Peyer's patch (tissue), 4 donors: ENCODE data around the gene LCN10.

Source experiments
- CTCF ChIP-seq, 6 experiments: fragments of 450-650 bp in 4 of 6; fragments of 200-600 bp in 2 of 6; sonication (generic) in 1 of 6; IDR thresholded peaks; one replicate each; pipeline ENCODE4 v1.5.1; 2017 to 2019; ENCODE audit warnings: antibody characterized with exemption in 6 of 6, mild to moderate bottlenecking in 3 of 6, moderate library complexity in 1 of 6
- POLR2A ChIP-seq, 2 donors: fragments of 450-650 bp; IDR thresholded peaks; one replicate each; pipeline ENCODE4 v1.5.1; 2017; ENCODE audit warnings: antibody characterized with exemption in 2 of 2, mild to moderate bottlenecking in 2 of 2, moderate library complexity in 2 of 2

- no peak for TF ChIP-seq CTCF (IDR thresholded peaks at IDR 0.05)
- TF ChIP-seq POLR2A (IDR thresholded peaks at IDR 0.05): no peak
These were observed 50.3 kb downstream of the LCN10 start for GRCh38 chr9:136692185-136693134.
